SHP77 treated with DMSO at 0.1 percent for 48 hours (cell line): ENCODE data around the gene AGRN.
"Not testable (repeated sequence)": the region's sequence is repeated elsewhere in the genome, so short reads cannot be mapped to it uniquely, and the experiment has no call there.

Source experiments
- DNase-seq: peaks from one replicate; lab custom pipeline; 2025; lab: John Stamatoyannopoulos, UW

The AGRN gene

GRCh38 chr1:1067284-1067859 lies 47.5 kb downstream of the AGRN start:
- no peak for DNase-seq

DNA sequence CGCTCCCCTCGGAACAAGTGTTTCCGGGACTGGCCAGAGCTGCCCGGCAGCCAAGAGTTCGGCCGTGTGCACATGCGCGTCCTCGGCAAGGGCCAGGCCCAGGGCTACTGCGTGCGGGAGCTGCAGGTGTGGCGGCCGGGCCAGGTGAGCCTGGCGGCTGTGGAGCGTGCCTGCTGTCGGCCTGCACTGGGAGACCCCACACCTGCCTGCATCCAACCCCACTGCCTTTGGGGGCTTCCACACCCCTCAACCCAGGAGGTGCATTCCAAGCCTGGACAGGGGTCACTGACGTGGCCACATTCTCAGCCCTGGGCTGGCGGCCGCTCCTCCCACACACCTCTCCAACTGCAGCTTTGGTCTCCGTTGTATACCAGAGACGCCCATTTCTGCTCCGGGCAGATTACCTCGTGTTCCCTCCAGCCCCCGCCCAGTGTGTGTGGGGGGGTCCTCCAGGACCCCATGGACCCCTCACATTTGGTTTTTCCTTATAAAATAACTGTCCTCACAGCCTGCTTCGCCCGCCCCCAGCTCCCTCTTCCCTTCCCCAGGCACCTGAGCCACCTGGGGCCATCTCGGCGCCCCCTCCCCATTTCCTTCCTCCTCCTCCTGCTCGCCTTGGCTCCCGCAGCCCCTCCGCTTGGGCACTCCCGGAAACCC lies 48.1 kb downstream of the AGRN start:
- DNase-seq = no peak

DNA sequence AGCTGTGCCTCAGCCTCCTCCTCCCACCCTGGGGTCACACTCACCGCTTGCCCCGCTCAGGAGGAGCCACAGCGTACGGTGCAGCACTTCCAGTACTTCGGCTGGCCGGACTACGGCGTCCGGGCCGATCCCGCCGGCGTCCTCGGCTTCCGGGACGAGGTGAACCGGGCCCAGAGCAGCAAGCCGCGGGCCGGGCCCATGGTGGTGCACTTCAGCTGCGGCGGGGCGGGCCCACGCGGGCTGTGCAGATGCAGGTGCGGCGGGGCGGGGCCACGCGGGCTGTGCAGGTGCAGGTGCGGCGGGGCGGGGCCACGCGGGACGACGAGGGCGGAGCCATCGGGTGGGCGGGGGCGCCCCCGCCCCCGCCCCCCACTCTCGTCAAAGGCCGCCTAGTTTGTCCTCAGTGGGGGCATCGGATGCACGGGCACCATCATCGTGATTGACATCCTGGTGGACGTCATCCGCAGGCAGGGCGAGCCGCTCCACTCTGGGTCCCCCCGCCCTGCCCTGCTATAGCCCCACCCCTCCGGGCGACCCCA lies 48.7 kb downstream of the AGRN start:
- no peak for DNase-seq

DNA sequence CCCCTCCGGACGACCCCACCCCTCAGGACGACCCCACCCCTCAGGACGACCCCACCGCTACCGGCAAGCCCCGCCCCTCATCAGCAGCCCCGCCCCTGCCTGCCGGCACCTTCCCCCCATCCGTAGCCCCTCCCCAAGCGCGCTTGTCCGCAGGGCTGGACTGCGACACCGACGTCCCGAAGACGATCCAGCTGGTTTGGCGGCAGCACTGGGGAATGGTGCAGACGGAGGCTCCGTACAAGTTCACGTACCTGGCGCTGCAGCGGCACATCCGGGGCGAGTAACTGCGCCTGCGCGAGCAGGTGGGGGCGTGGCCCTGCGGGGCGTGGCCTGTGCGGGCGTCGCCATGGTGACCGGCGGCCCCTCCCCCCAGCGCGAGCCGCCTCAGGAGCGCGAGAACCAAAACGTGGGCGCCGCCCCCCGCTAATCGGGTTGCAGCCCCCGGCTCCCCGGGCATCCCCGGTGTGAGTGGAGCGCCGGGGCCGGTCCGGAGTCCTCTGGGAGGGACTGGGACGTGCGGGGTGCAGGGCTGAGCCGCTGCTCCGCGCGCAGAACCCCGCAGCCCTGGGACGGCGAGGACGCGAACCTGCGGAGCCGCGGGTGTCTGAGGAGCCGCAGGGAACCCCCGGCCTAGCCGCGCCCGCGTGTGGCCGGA lies 49.3 kb downstream of the AGRN start:
- DNase-seq = peak; percentile 13

DNA sequence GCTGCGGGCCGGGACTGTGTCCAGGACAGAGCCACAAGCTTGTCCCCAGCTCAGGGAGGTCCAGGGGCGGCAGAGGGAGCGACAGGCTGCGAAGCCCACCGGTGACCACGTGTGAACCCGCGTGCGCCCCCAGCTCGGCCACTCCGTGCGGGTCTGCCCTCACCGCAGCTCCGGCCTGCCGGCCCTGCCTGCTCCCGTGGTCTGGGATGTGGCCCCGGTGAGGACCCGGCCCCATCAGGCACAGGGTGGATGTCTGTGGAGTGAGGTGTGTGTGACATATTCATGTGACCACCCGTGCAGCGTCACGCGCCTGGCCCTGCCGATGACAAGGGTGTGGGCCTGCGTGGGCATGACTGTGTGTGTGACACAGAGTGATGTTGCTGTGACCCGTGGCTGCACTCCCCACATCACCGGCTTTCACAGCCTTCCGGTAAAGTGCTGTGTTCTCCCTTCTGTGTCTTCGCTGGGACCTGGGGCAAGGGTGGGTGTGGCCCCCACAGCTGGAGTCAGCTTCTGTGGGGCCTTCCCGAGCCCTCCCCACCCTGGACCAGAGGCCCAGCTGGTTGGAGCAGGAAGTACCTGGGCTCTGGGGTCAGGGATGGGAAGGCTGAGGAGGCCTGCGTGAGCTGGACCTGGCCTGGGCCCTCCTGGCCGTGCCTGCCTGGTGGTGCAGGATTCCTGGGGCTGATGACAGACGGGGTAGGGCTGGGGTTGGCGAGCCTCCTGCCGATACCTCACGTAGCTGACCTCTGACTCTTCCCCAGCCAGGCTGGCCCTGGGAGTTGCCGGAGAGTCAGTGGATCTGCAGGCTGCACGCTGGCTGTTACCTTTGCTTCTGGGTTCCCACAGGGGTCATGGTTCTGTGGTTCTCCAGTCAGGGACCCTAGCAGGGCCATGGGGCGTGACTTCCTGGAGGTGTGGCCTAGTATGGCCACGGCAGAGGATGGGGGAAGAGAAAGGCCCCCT lies 50.1 kb downstream of the AGRN start:
- no peak for DNase-seq

DNA sequence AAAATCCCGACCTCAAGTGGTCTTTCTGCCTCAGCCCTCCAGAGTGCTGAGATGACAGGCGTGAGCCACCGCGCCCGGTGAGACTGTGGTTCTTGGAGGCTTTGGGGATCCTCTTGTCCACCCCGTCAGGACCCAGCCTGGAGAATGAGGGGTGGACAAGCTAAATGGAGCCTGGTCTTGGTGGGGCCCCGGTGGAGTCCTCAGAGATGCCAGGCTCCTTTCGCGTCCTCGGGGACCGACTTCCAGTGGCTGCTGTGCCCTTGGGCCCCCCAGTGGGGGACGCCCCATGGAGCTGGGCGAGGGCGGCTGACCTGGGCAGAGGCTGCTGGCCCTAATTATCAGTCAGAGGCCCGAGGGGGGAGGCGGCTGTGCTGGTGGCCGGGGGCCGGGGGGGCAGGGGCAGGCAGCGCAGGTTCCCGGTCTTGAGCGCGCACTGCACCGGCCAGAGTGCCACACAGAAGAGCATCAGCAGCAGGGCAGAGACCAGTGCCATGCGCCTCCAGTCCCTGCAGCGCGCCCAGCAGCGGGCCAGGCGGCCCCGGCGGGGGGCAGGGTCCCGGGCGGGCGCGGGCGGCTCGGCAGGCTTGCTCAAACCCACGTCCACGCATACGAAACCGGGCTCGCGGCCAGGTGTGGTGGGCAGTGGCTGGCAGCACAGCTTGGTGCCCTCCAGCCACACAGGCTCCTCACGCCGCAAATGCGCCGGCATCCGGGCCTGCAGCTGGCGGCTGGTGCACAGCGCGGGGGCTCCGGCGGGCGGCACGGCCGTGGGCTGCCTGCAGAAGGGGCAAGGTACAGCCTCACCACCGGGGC lies 51.8 kb downstream of the AGRN start:
- DNase-seq = no peak

GRCh38 chr1:1072299-1072848 lies 52.5 kb downstream of the AGRN start:
- DNase-seq = no peak

GRCh38 chr1:1072849-1073742 lies 53.2 kb downstream of the AGRN start:
- no peak for DNase-seq

- no peak for DNase-seq
Observed at GRCh38 chr1:1073743-1074587, 54.0 kb downstream of the AGRN start, which contains the start of gene RNF223. Gene RNF223 (minus strand): TSS chr1:1074306. CDS start chr1:1072566, 1,740 bp downstream.

DNA sequence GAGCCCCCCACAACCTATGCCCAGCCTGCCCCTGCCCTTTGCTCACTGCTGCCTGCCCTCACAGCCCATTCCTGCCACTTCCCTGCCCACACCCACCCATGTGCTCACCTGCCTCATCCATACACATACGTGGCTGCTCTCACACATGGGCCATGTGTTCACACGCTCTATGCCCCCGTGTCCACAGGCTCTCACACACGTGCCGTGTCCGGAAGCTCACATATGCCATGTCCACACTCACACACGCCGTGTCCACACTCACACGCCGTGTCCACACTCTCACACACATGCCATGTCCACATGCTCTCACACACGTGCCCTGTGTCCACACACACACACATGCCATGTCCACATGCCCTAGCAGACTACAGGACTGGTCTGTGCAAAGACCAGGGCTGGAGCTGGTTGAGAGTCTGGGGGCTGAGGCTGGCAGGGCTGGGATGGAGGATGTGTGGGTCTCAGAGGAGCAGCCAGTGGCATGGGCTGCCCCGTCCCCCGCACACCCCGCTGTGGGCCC lies 54.8 kb downstream of the AGRN start:
- DNase-seq = no peak

- DNase-seq = no peak
Observed at GRCh38 chr1:1075148-1075935, 55.4 kb downstream of the AGRN start.

GRCh38 chr1:1077396-1077795 lies 57.5 kb downstream of the AGRN start:
- DNase-seq = not testable (repeated sequence)

GRCh38 chr1:1079408-1080121 lies 59.6 kb downstream of the AGRN start:
- no peak for DNase-seq

DNA sequence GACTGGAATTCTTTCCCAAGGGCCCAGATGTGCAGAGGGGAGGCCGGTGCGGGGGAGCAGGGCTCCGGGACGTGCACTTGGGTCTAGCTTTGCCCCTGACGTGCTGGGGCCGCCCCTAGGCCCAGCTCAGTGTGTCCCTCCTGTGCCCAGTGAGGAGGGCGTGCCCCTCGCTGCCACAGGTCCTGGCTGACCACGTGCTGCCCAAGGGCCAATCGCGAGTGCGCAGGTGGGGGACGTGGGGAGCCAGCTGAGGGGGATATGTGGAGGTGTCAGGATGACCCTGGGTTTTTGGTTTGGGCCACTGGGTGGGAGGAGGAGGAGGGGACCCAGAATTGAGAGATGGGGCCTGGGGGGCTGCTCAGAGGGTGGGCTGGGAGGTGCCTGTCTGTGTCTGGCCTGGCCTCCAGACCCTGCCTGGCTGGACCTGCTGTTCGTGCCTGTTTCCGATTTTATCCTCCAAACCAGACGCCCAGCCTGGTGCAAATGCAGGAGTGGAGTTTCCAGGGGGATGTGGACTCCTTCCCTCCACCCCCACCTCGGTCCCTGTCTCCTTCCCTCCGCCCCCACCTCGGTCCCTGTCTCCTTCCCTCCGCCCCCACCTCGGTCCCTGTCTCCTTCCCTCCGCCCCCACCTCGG lies 60.3 kb downstream of the AGRN start:
- DNase-seq = peak; percentile 12

GRCh38 chr1:1080951-1081310 lies 61.0 kb downstream of the AGRN start:
- DNase-seq = no peak
